Epithelial cell of esophagus (primary cell): ENCODE results near the gene APBA1.
"Not testable (repeated sequence)": the region's sequence is repeated elsewhere in the genome, so short reads cannot be mapped to it uniquely, and the experiment has no call there.

Source experiments
- DNase-seq: peaks from one replicate; pipeline ENCODE4 v3.0.0; 2010; ENCODE audit warnings: low read depth
- H3K4me3 ChIP-seq: 2 replicates; pipeline ENCODE4 v1.5.1; 2011; ENCODE audit warnings: mild to moderate bottlenecking, low read length, control low read depth
- CTCF ChIP-seq: IDR thresholded peaks from 2 replicates; pipeline ENCODE4 v1.5.1; 2011; ENCODE audit warnings: low read depth, mild to moderate bottlenecking, low read length, control low read depth, inconsistent platforms; ENCODE audit not compliant: insufficient read depth; ENCODE audit errors: missing control alignments

APBA1 gene

GRCh38 chr9:69425136-69425801, 246.9 kb downstream of the APBA1 start:
- no peak overlapping the region for H3K4me3 ChIP-seq
- no peak for TF ChIP-seq CTCF
- no peak for DNase-seq

GRCh38 chr9:69421908-69422801, 250.0 kb downstream of the APBA1 start:
- H3K4me3 ChIP-seq, result no peak overlapping the region
- peak; percentile 72 for DNase-seq
- peak; percentile 69 for TF ChIP-seq CTCF

GRCh38 chr9:69420611-69421270, 251.4 kb downstream of the APBA1 start:
- DNase-seq, result no peak
- no peak overlapping the region for H3K4me3 ChIP-seq
- TF ChIP-seq CTCF, result no peak

GRCh38 chr9:69412741-69413150, 259.4 kb downstream of the APBA1 start:
- TF ChIP-seq CTCF, result peak; percentile 46
- no peak overlapping the region for H3K4me3 ChIP-seq
- DNase-seq, result peak; percentile 35

- no peak for DNase-seq
- no peak overlapping the region for H3K4me3 ChIP-seq
- no peak for TF ChIP-seq CTCF
These were observed 260.0 kb downstream of the APBA1 start for GRCh38 chr9:69411931-69412740.

GRCh38 chr9:69411246-69411645, 260.9 kb downstream of the APBA1 start:
- no peak for DNase-seq
- no peak for TF ChIP-seq CTCF
- H3K4me3 ChIP-seq, result no peak overlapping the region

GRCh38 chr9:69409936-69410335, 262.2 kb downstream of the APBA1 start:
- DNase-seq, H3K4me3 ChIP-seq: not testable (repeated sequence)
